GM21576 (cell line): Measurements from ENCODE around the gene RSBN1.
"Not testable (repeated sequence)": the region's sequence is repeated elsewhere in the genome, so short reads cannot be mapped to it uniquely, and the experiment has no call there.

ENCODE experiments used
- ATAC-seq: cut with Tn5 transposase; IDR thresholded peaks from one replicate; pipeline ENCODE4 v1.9.1; 2021; ENCODE audit warnings: mild to moderate bottlenecking, moderate library complexity; ENCODE audit not compliant: unreplicated experiment

The RSBN1 gene

DNA sequence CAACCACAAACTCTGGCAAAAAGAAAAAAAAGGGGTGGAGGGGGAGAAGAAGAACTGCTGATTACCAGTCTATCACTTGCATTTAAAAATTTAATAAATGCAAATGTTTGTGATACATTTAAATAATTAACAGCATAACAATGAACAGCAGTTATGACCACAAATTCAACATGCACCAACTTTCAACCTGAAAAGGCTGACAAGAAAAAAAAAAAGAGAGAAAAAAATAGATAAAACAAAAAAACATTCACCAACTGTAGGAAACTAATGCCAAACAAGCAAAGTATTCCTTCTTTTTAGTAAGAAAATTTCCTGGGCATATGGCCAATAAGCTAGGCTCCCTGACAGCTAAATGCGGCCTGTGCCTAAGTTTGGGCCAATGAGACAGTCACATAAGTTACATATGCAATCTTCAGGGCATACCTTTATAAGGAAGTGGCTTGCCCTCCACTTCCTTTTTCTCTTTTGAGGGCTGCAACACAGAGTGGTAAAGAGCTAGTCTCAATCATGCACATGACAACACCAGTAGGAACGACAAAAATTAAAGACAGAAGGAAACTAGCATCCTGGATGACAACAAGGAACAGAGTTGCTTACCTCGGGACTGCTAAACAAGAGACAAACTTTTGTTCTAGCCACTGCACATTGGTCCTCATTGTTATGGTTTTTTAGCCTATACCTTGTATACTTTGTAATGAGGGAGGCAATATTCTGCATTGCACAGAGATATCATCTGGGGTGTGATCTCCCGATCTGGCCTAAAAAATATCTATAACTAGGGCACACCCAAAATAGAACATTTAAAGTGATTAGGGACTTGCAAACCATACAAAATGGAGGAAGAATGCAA is 28.8 kb downstream of the RSBN1 start:
- ATAC-seq: peak; percentile 74

DNA sequence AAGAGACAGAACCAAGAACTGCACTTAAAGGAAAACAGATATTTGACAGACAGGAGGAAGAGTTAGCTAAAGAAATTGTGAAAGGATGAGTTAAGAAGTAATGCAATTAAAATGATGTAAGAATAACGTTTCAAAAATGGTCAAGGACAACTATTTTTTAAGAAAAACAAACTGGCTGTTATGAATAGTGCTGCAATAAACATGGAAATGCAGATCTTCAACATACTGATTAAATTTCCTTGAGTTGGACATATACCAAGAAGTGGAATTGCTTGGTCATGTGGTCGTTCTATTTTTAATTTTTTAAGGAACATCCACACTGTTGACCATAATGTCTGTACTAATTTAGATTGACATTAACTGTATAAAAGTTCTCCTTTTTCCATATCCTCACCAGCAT is 29.9 kb downstream of the RSBN1 start:
- ATAC-seq: no peak

DNA sequence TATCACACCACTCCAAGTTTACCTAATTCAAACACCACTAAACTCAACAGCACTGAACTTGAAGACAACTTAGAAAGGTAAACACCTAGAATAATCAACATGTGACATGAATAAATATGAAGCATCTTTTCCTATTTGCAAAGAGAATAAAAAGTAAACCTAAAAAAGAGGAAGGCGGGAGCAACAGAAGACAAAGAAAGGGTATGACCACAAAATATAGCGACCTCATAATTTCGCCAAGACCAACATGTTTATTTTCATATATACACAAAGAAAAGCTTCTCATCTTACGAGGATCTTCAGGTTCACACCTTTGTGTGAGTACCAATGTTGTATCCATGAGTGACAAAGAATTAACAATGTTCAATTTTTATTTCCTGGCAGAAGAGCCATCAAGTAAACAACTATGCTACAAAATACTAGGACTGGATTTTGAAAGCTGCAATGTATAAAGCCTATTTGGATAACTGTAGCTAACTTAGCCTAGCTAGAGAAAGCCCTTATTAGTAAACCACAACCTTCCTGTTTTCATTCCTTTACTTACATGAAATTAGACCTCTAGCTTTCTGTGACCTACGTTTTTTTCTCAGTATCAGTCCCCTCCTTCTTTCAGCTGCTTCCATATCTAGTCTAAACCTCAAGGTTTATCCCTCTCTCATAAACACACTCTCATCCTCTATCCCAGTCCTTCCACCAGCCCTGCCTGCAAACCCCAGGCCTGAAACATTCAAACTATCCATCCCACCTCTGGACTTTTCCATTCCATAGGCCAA is 31.7 kb downstream of the RSBN1 start:
- no peak for ATAC-seq

DNA sequence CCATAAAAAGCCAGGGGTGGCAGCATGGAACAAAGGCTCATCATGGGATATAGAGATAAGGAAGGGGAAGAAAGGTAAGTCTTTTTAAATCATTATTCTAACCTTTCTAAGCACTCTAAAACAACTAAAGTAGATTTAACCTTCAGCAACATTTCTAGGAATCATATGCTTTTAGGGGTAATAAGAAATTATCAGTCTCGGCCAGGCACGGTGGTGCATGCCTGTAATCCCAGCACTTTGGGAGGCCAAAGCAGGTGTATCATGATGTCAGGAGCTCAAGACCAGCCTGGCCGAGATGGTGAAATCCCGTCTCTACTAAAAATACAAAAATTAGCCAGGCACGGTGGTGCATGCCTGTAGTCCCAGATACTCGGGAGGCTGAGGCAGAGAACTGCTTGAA is 32.7 kb downstream of the RSBN1 start:
- no peak for ATAC-seq

DNA sequence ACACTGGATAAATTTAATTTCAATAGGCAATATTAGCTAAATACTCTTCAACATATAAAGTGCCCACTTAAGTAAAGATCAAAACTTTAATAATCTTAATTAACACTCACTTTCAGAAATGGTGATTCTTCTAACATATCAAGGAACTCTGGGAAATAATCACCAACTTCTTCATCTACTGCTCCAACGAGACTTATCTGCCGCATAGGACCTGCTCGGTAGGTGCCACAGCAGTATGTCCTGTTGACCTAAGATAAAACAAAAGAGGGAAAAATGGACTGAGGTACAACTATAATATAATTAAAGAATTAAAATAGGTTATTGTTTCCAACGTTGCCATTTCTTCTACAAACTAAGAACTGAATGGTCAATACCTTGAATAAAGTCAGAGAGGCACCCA is 34.7 kb downstream of the RSBN1 start:
- ATAC-seq: no peak

DNA sequence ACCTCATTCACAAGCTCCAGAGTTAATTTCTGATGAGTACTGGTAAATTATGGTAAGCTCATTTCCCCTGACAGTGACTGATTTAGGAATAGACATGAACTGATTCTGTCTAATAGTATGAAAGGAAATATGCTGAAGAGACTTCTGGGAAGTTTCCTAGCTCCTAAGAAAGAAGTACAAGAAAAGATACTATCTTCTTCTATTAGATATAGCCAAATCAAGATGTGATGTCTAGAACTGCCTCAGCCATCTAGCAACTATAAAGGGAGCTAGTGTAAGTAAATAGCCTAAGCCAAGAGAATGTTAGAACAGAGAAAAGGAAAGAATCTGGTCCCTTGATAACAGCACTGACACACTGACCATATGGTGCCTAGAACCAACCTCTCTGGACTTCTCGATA is 42.2 kb downstream of the RSBN1 start:
- no peak for ATAC-seq

DNA sequence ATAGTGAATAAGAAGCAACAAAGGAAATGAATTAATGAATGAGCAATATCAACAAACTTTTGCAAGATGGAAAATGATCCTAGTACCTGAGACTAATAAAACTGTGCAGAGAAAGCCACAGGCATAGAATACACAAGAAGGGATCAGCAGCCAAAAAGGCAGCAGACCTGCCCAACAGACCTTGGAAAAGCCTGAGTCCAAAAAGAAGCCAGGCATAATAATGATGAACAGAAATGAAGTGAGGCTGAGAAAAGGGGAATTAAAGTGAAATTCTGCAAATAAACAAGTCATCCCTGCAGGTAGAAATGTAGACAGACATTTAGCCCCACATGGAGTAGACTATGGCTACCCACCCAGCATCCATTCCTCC is 42.7 kb downstream of the RSBN1 start:
- ATAC-seq: no peak

DNA sequence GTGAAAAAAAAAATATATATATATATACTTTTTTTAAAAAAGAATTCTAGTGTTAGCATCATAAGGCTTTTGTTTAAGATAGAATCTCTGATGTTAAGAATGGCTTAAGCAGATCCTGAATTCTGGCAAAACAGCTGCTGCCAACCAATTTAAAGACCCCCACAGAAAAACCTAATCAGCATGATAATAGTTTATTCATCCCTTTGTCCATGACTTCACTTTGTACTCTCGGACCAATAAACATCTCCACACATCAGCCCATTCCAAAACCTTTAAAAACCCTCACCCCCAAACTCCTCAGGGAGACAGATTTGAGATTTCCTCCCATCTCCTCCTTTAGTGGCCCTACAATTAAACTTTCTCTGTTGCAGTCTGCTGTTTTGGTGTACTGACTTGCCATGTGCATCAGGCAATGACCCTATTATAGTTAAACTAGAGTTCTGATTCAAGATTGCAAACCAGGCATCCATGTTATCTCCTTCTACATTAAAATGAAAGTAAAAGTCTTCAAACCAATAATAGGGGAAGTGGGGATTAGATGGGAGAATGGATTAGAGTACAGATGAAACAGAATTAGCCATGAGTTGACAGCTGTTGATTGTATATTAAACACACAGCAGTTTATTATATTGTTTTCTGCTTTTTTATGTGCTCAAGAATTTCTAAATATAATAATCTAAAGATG is 43.2 kb downstream of the RSBN1 start:
- no peak for ATAC-seq

DNA sequence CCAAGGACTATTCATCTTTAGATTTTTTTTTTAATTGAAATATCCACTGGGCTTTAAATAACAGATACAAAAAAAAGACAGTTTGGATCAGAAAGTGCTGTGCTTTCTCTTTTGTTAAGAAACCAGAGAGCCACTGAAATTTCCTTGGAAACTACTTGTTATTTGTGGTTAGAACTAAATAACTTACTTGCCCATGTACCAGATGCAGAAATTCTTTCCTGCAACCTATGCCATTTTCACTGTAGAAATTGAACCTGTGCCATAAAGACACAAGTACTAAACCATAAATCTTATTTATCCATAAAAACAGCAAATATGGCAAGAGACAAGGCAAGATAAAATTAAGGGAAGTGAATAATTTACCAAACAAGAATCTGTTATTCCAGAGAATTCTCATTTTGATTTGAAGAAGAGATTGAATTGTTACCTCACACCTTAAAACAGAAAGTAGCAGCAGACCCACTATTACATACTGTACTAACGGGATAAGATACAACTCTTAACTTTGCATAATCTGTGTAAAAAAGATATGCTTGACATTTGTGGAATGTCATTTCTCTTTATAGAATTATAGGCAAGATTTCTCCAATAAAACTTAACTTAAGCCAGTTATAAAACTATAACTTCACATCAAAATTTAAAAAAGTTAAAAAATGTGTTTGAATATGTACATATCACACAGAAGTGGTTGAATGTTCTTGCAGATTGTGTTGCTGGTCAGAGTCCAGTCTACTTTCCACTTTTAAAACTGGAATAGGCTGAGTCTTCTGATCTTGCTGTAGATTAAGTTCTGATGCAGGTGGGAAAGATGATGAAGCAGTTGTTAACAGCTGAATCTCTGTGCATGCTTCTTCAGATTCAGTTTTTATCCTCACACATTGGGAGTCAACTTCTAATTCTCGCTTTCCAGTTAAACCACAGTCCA is 46.7 kb downstream of the RSBN1 start:
- ATAC-seq: no peak

DNA sequence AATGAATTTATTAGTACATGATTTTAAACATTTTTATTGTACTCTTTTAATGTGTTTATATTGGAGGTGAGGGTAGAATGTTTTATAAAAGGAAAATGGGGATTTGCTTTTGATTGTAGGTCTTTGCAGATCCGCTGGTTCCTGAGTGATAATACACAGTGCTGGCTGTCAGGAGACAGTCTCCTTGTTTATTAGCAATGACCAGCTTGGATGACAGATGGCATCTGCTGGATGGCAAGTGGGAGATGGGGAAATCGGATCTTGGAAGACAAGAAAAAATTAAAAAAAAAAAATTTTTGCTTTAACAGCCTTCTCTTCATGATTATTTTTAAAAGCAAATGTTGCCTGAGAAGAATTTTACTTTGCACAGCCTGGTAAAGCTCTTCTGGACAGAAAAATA is 48.6 kb downstream of the RSBN1 start:
- ATAC-seq: no peak

DNA sequence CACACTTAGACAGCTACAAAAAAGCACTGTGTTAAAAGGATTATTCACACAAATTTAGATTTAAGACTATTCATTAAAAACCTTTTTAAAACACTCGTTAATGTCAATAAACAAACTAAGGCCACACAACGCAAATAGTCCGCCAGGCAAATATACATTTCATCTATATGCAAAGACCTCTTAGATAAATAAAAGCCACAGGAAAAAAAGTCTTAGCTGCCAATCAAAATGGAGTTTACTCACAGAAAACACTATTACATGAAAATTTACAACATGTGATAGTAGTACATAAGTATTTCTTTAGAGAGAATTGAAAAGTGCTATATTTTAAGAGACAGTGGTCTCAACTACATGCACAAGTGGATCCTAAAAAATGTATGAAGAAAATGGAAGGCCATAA is 50.3 kb downstream of the RSBN1 start:
- no peak for ATAC-seq

DNA sequence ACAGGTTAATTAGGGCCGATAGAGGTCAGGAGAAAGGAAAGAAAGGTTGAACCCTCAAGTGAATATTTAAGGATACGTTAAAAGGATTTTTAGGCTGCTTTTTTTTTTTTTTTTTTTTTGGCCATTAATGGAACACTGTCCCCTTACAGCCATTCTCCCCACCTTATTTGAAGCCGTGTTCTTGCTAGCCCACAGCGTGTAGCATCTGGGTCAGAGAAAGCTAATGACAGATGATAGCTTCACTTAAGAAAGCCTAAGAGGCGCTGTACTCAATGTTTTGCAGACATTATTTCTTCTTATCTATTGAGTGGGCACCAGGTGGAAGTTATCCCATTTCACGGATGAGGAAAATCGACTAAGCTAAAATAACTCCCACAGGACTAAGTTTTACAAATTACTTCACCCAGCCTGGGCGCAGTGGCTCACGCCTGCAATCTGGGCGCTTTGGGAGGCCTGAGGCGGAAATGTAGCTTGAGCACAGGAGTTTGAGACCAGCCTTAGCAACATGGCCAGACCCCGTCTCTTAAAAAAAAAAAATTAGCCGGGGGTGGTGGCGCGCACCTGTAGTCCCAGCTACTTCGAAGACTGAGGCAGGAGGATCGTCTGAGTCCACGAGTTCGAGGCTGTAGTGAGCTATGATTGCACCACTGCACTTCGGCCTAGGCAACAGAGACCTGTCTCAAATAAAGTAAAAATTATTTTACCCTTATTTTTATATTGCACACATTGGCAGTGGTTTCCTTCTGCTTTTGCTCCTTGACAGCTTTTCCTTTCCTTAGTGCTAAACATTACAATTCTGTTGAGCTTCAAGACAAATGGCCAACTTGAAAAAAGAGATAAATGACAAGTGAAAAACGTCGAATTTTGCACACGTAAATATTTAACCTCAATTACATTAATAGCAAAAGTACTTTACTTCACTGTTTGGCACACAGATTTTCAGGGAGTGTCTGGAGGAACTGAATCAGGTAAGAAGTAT is 51.9 kb downstream of the RSBN1 start:
- ATAC-seq: no peak

DNA sequence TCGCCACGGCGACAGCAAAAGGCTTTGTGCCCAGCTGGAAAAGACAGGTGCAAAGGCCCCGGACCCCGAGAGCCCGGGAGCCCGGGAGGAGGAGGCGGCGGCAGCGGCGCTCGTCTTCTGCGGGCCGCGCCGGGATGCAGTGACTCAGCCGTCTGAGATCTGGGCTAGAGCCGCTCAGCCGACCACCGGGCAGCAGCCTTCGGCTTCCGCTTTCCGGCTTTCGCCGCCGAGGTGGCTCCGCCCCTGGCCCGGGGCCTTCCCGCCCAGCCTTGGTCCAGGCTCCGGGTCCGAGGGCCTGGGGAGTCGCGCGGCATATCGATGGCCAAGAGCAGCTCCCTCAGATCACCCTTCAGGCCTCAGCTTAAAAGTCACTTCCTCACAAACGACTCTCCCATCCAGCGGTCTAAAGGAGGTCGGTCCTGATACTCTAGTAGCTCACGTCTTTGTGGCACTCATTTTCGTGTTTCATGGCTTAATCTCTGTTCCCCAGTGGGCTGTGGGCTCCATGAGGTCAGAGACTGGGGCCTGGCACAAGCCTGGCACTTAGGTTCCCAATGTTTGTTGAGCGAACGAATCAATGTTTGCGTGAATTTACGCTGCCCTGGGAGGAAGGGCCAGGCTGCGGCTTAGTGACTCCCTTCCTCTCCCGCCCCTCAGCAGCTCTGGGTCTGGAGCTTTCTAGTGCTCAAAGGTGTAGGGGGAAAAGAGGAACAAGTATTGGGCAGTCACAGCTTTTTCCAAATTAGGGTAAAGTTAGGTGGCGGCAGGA is 52.8 kb downstream of the RSBN1 start, which contains the start of gene PHTF1:
PHTF1 (minus strand) TSS at position 154 of the 769 bp plus-strand sequence. CDS start 783 bp downstream, outside the sequence.
- peak; percentile 83 for ATAC-seq

DNA sequence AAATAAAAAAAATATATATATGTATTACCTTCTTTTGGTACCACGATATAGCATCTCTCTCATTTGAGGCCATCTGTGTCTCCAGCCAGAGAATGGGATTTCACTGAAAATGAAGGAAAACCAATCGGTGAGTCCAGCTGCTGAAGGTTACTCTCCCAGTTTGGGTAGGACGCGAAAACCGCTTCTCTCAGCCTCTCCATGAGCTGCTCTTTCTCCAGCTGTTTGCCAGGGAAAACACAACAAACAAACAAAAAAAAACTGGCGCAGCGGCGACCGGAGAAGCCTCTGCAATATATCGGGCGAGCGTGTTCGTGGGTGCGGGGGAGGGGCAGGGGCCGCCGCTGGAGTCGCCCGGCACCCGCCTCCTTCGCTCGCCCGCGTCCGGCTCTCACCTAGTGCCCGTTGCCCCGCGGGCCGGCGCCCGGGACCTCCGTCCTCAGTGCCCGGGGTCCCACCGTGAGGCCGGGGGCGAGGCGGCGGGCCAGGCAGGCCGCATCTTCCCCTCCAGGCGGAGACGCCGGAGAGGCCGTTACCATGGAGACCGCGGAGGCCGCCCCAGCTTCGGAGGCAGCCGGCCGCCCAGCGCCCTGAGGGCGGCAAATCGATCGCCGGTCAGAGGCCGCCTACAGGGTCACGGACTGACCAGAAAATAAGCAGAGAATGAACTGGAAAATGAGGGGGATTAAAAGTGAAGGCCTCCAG is 53.5 kb downstream of the RSBN1 start:
- peak; percentile 51 for ATAC-seq

DNA sequence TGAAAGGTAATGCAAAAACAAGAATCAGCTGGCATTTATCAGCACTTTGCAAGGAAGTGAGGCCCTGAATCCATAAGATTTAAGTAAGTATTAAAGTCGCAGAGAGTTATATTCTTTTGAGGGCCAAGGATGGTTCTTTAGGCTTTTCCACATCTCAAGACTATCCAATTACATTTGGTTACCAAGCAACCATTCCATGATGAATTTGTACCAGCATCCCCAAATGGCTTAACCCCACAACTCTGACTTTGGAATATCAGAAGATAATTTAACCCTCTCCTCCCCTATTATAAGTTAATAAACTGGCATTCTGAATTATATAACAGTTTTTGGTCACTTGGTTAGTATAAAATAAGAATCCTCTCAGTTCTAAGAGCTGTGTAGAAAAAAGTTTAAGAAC is 55.8 kb downstream of the RSBN1 start:
- no peak for ATAC-seq

DNA sequence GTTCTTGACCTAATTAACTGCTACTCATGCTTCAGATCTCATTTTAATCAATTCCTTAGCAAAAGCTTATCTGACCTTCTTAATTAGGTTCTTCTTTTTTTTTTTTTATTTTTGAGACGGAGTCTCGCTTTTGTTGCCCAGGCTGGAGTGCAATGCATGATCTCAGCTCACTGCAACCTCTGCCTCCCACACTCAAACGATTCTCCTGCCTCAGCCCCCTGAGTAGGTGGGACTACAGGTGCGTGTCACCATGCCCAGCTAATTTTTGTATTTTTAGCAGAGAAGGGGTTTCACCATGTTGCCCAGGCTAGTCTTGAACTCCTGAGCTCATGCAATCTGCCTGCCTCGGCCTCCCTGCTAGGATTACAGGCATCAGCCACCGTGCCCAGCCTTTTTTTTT is 58.9 kb downstream of the RSBN1 start:
- not testable (repeated sequence) for ATAC-seq

DNA sequence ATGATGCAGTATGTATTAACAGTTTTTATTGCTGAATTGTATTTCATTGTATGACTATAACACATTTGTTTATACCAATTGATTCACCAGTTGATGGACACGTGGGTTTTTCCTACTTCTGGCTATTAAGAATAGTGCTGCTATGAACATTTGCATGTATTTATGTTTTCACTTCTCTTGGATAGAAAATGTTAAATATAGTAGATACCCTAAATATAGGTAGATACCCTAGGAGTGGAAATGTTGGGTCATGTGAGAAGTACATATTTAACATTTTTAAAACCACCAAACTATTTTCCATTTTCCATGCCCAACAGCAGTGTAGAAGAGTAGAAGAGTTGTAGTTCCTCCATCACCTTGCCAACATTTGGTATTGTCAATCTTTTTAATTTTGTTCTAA is 60.8 kb downstream of the RSBN1 start:
- no peak for ATAC-seq

DNA sequence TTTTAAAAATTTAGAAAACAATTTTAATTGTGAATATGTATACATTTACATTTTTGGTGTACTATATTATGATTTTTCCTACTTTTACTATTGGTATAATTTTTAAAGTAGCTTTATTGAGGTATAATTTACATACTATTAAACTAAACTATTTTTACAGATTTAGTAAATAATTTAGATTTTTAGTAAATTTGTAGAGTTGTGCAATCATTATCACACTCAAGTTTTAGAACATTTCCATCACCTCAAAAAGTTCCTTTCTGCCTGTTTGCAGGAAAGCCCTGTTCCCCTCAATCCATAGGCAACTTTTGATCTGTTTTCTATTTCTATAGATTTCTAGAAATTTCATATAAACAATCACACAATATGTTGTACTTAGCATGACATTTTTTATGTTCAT is 61.2 kb downstream of the RSBN1 start:
- ATAC-seq: no peak
